CD4-positive, alpha-beta T cell treated with Interleukin-12 subunit alpha and Interleukin-12 subunit beta, for 1 hour (primary cell): ENCODE data around the gene HMGCS1.
"Not testable (repeated sequence)": the region's sequence is repeated elsewhere in the genome, so short reads cannot be mapped to it uniquely, and the experiment has no call there.

ENCODE experiments used
- DNase-seq: peaks from one replicate; pipeline ENCODE4 v3.0.0-alpha.2; 2020

The HMGCS1 gene

GRCh38 chr5:43270645-43271044 lies 42.6 kb downstream of the HMGCS1 start:
- DNase-seq: no peak

DNA sequence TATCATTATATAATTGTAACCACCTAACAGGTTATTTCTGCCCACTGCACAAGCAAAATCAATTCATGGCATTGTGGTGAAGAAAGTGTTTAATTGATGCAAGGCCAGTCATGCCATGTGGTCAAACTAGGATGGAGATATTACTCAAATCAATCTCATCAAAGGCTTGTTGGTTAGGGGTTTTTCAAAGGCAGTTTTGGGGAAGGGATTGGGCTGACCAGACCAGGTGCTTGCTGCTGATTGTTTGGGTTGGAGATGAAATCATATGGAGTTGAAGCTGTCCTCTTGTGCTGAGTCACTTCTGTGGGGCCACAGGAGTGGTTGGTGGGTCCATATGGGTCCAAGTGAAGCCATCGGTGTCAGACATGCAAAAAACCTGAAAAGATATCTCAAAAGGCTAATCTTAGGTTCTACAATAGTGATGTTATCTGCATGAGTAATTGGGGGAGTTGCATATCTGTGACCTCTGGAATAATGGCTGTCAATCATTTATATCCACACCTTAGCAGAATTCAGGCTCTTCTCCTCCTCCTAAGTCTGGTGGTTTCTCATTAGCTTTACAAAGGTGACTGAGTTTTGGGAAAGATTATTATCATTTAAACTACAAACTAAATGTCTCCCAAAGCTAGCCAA lies 44.9 kb downstream of the HMGCS1 start:
- DNase-seq: no peak

DNA sequence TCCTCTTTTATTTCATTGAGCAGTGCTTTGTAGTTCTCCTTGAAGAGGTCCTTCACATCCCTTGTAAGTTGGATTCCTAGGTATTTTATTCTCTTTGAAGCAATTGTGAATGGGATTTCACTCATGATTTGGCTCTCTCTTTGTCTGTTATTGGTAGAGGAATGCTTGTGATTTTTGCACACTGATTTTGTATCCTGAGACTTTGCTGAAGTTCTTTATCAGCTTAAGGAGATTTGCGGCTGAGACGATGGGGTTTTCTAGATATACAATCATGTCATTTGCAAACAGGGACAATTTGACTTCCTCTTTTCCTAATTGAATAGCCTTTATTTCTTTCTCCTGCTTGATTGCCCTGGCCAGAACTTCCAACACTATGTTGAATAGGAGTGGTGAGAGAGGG lies 50.9 kb downstream of the HMGCS1 start:
- not testable (repeated sequence) for DNase-seq

DNA sequence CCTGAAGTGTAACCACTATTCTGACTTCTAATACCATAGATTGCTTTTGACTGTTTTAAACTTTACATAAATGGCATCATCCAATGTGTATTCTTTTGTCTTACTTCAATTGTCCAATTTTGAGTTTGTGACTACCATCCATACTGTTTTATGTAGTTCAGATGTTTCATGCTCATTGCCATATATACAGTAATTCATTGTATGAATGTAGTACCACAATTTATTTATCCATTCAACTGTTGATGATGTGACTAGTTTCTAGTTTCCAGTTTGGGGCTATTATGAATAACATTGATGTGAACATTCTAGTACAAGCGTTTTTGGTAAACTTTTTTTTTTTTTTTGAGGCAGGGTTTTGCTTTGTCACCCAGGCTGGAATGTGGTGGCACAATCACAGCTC lies 55.1 kb downstream of the HMGCS1 start:
- no peak for DNase-seq

DNA sequence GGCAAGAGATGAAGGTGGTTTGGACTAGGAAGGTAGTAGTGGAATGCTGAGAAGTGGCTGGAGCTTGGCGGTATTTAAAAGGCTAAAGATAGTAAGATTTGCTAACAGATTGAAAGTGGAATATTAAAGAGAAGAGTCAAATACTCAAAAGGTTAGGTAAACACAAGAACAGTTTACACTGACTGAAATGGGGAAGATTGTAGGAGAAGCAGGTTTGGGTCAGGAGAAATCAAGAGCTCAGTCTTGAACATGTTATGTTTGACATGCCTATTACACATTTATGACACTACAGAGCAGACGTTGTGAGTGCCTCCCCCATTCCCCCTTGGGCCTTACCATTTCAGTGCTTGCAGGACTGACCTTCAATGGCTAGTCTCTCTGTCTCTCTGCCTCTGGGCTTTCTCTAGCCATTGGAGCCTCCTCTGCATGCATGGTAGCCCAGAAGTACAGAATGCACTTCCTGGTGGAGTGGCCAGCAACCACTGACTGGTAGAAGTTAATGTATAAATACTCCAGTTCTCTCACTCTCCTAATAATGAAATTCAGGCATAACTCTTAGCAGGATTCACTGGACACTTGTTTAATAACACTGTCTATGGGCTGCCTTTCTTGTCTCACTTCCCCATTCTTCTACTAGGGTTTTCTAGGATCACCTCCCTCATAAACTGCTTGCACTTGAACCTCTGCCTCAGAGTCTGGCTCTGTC lies 56.8 kb downstream of the HMGCS1 start:
- DNase-seq: no peak

- DNase-seq: no peak
Measured at GRCh38 chr5:43255704-43256103, 57.5 kb downstream of the HMGCS1 start.

DNA sequence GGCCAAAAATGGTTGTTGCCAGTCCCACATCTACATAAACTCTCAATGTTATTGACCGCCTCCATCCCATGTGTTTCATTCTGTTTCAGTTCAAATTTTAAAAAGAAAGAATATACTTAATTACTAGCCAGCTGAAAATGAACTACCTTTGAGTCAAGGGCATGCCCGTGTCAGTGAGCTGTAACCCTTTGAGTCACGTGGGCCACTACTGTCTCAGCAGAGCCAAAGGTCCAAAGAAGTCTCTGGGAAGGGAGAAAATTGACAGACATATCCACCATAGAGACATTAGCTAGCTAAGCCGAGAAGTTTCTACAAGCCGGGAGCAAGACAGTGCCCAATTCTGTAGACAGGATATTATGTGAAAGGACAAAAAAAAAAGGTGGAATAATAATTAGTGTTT lies 61.5 kb downstream of the HMGCS1 start:
- no peak for DNase-seq

- DNase-seq: no peak
Measured at GRCh38 chr5:43245724-43246385, 67.4 kb downstream of the HMGCS1 start.

DNA sequence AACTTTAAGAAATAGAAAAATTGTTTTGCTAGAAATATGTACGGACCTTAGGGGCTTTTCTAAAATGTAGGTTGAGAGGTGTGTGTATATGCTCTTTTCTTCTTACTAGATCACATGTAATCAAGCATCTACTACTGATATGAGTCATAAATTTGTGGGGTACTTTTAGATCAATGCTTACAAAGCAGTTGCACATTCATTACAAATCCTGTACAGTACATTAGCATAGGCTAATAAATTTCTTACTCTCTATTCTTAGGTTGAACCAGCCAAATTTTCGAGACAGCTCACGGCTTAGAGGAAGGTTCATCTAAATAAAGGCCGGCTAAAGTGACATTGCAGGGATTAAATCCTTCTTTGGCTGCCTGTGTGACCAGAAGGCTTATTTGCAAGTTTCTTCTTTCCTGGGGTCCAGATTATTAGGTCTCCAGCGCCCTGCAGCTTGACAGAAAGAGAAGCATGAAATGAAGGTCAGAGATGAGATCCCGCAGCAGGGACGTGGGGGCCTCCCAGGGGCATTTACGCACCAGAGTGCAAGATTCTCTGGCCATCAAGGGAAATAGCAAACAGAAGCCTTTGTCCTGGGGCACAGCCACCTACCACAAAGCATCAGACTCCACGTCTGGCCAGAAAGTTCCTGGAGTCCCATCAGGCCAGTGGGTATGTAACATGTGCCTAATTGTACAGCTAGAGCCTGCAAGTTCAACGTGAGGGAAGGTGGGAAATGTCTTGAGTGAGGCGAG lies 68.2 kb downstream of the HMGCS1 start:
- DNase-seq: no peak

GRCh38 chr5:43243270-43243669 lies 69.9 kb downstream of the HMGCS1 start:
- DNase-seq: no peak

DNA sequence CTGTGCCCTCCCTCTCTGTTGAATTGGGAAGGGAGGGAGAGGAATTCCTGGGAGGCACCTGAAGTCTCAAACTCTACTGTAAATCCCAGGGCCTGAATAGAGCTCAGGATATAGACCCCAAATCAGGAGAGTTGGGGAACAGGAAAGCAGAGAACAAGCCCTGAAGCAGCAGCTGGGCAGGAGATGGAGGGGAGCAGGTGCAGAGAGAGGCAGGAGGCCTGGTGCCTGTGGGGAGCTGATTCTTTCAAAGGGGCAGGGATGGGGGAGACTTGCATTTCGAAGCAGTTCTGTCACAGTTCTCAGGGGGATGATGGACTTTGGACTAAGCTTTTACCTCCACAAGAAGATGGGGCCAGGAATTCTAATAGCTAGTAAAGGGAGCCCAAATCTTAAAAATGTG lies 71.0 kb downstream of the HMGCS1 start:
- DNase-seq: no peak
